ENCODE data around the gene RTL1.

The RTL1 gene

DNA sequence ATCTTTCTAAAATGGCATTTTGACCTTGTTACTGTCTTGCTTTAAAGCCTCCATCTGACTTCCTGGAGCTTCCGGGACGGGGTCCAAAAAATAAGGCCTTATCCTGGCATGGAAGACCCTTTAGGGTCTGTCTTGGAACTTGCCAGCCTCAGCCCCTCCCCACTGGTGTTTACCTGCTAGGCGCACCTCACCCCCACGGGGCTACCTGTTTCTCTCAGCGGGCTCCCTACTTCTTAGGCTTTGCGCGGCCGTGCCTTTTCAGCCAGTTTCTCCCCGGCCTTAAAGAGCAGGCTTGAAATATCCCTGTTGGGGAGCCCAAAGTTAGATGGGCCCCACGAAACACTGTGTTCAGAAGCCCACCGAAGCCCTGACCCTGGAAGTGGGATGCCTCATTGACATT, 5.1 kb downstream of the RTL1 start:
- no peak for DNase-seq

DNA sequence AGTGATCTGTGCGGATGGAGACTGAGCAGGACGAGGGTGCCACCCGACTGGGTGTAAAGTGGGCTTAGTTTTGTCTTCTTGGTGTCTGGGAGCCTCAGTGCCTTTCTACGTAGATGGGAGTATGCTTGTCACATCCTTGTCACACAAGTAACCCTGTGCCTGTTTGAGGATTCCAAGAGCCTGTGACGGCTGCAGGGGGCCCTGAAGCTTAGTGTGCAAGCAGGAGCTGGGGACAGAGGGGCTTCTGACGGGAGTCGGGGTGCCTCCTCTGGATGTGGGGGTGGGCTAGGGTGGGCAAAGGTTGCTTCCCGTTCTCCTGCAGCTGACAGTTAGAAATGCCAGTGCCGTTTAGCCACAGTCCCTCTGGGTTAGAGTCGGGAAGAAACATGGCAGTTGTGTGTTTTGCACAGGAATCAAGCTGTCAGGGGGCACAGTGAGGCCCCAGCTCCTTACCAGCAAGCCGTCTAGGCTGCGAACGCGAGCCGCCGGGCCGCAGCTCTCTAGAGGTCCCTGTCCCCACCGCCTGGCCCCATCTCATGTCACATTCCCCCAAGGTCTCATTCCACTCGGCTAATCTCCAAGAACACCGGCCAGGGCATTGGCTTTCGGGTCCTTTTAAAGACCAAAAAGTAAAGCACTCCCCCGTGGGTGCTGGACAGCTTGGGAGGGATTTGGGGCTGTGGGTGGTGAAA, 7.0 kb downstream of the RTL1 start:
- no peak for DNase-seq

DNA sequence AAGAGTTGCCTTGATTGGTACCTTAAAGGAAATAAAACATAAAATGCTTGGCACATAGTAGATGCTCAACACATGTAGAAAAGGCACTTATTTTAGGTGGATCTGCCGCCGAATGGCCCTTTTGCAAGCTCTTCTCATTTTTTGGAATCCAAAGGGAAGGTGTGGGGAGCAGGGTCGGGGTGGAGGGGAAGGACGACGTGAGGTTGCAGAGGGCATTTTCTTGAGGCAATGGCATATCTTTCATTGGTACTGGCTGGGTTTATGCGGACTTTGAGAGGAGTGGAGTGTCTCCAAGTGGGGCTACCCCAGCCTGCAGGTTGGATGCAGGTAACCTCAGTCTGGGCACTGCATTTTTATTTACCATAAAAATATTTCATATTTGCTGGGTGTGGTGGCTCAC, 8.1 kb downstream of the RTL1 start:
- DNase-seq = no peak

DNA sequence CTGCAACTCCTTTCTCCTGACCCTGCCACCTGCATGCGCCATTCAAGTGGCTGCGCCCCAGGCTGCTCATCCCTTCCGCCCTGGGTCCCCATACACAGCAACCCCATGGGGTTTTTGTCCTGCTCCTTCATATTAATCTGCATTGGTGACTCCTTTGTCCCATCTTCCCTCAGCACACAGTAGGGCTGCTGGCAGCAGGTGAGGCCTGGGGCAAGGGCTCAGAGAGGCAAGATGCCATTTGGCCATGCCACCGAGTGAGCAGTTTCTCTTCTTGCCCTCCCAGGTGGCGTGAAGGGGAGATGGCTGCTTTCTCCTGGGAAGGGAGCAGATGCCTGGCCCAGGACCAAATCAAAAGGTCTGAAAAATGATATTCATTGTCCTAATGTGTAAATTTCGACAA, 9.1 kb downstream of the RTL1 start:
- DNase-seq = no peak

DNA sequence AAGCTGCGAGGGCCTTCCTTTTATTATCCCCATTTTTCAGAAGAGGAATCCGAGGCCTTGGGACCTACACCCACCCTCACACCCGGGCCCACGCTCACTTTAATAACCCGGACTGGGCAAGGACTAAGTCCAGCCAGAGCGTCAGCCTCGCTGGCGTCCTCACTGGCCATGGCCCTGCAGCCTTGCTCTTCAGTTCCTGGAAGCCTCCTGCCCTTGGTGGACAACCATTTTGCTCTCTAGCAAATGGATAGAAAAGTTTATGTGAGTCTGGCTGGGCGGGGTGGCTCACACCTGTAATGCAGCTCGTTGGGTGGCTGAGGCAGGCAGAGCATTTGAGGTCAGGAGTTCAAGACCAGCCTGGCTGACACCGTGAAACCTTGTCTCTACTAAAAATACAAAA, 9.8 kb downstream of the RTL1 start:
- no peak for DNase-seq

DNA sequence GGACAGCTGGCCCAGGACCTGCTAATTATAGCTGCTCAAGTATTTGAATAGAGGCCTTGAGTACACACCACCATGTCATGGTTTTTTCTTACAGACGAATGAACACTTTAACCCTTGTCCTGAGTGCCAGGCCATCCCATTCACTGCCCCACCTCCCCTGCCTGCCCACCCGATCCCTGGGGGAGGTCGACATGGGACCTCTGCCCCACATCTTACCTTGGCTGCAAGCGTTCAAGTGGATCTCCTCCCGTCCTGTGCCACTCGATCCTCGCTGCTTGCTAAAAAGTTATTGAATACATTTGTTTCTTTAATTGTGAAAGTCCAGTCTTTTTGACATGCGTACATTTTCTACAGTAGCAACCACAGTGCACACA, 10.3 kb downstream of the RTL1 start:
- DNase-seq = no peak

DNA sequence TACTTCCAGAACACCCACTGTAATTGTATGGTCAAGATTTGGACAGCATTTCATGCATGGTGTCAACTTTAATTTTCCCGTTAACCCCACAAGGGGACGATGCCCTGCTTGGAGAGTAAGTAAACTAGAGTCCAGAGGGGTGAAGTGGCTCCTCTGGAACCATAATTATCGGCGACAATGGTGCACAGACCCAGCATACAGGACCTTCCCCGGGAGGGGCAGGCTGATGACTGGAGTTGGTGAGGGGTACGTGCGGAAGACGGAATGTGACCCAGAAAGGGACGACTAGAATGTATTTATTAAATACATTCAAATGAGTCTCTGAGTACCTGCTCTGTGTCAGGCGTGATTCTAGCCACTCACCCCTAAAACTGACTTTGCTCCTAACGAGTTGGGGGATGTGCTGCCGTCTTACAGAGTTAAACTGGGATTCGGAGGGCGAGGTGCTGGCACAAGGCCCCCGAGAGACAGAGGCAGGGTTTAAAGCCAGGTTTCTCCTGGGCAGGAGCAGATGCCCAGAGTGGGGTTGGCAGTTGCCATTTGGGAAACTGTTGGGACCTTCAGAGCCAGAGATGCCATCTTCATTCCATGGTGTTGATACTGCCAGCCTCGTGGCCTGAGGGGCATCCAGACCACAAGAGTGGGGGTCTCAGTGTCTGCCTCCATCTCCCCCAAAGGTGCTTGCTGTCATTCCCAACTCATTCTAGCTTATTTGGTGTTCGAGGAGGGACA, 10.9 kb downstream of the RTL1 start:
- DNase-seq = no peak

DNA sequence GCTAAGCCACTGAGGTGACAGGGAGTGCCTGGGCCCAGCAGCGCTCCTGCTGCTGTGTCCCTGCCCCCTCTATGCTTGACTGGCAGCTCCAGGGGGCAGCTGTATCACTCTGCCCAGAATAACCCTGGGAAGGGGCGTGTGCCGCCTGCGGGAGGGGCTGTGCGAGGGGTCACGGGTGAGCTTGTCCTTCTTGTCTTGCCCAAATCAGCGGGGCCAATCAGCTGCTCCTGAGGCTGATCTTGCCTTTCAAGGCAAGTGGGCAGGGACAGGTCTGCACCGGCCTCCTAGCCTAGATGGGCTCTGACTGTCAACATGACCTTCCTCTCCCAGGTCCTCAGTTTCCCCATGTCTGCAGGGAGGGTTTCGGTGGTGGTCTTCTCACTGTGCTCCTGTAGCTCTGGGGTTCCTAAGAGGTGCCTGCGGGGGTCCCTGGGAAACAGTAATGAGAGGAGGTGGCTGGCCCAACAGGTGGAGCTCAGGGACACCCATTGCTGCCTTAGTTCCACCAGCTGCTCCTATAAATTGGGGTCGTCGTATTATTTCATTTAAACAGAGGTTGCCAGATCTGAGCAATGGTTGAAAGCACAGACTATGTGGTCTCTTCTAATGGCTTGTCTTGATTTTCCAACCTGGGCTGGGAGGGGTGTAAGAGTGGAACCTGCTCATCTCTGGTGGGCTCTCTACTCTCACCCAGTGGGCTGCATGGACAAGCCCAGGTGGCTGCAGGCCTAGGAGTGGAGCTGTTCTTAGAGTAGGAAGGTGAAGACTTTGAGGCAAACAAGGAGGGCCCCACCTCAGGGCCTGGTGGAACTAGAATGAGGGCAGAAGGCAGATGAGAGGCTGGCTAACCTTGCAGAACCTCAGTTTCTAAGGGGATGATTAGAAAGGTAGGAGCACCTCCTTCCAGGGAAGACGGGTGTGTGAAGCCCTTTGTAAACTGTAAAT, 11.7 kb downstream of the RTL1 start:
- no peak for DNase-seq

DNA sequence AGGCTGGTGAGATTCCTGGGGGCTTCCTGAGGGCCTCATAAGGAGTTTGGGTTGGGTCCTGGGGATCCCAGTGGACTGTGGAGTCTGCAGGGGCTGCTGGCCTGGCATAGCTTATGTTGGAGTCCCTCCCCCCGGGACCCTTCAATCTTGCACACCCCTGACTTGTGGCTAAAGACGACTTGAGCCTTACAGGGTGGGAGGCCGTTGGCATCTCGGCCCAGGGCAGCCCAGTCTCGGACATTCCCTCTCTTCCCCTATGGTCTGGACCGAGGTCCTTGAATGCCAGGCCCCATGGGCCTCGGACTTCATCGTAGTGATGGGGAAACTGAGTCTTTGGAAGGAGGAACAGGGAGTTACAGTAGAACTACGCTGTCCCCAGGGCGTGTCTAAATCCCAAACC, 12.5 kb downstream of the RTL1 start:
- DNase-seq = no peak

DNA sequence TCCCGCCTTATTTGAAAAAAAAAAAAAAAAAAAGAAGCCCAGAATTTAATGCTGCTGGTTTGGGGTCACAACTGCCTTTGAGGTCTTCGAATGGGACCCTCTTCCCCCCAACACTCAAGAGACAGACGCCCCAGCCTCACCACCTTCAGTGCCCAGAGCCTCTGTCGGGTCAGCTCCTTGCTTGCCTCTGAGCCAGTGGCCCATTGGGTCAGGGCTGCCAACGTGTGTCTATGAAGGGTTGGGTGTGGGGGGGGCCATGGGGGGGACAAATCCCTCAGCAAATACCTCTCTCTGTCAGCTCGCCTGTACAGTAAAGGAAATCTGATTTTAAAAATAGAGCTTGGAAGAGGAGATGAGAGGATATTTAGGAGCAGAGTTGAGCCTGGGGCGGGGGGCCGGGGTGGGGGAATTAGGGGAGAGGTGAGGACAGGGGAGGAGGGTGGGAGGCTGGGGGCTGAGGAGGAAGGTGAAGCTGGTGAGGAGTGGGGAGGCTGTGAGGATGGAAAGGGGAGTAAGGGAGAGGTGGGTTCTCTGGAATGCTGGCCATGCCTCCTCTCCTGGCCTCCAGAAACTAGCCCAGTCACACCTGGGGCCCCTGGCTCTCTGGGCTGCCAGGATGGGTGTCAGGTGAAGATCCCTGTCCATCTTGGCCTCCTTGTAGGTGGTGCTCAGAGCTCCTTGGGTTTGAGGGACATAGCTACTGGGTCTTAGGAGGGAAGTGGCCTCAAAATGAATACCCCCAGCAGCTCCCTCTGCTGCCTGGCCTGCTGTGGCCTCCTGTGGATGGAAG, 13.3 kb downstream of the RTL1 start:
- no peak for DNase-seq

DNA sequence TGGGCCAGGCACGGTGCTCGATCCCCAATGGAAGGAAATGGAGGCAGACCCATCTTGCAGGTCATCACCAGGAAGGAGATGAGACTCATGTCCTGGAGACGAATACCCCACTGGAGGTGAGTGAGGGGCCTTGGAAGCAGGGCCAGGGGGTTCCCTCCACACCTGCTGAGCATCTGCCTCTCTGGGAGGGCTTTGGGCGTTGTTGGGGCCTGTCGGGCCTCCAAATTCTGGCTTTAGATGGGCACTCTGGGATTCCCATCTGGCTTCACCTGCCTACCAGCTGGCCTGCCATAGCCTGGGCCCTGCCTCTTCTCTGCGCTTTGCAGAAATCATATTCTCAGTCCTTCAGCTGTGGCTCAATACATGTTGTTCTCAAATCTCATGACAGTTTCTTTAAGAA, 13.9 kb downstream of the RTL1 start:
- no peak for DNase-seq

DNA sequence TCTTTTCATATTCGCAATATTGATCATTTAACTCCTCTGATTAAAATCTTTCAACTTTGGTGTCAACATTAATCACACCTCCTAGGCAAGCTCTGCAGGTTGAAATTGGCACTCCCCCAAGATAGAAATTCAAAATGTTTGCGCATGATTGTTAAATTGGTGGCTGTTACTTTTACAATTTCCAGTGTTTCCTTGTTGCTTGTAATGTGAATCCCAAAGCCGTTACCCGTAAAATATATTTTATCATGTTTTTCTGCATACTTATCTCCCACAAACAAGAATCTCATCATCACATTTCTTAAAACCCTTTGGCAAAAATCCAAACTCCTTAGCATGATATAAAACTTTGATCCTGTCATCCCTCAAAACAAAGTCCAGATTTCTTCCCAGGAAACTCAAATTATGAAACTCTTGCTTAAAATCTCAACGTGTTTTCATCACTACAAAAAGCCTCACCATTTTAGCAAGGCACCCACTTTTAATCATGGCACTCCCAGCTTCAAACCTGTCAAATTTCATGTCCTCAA, 14.7 kb downstream of the RTL1 start:
- DNase-seq = no peak

DNA sequence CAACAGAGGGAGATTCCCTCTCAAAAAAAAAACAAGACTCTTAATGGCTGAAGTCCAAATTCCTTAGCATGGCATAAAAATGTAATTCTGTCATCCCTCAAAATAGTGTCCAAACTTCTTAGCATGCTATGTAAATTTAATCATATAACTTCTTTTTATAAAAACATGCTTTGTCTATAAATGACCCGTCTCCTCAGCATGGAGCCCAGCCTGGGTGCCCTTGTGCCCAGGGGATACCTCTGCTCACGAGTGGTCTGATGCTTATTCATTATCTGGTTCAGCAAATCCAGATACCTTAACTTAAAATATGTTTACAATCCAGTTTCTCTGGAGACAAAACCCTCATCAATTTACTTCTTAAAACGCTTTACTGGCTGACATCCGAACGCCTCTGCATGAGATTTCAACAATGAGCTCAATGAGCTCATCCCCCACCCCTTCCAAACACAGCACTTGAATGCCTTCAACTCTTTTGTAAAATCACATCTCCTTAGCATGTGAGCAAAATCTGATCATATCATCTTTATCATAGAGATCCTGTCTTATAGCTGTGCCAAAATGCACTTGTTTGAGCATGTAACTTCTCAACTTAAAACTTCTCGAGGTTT, 15.7 kb downstream of the RTL1 start:
- no peak for DNase-seq

DNA sequence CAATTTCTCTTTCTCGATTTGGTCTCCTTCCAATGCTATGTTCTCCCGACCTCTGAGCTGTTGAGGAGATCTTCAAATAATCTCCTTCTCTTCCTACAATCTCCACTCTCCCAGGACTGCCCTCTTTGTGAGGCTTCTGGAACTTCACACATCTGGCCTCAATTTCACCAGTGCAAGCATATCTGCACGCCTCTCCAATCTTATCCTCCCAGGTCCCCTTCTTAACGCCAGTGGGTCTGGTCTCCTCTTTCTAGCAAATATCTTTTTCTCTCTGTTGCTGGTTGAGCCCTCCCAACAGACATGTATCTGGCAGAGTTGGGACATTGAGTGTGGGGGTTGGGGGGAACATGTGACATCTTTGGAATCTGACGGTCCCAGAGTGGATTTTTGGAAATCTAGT, 17.9 kb downstream of the RTL1 start:
- no peak for DNase-seq

DNA sequence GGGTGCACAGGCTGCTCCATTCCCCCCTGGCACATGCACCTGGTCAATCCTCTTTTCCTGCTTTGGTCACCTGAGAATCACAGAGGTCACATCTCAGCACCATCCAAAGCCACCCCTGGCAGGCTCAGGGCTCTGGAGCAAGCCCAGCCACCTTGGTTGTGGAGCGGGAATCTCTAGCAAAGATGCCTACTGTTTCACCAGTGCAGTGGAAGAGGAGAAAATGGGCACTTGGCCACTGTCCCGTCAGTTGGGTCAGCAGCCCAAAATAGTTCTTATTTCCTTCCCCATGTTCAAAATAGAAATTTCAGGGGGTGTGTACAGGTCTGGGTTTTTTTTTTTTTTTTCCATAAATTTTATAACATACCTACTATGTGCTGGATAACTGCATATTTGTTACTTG, 18.3 kb downstream of the RTL1 start:
- DNase-seq = no peak

DNA sequence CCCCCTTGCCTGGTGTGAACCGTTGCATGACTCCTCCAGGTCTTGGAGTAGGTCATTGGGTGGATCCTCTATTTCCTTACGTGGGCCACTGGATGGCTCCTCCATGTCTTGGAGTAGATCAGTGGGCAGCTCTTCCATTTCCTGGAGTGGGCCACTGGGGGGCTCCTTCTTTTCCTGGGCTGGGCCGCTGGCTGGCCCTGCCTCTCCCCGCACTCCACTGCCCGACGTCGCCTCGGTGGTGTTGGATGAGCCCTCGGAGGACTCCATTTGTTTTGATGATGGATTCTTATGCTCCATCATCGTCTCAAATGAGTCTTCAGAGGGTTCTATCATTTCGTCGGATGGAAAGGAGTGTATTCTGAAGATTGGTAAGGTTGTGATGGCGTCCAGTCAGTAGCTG, 19.1 kb downstream of the RTL1 start:
- DNase-seq = no peak

DNA sequence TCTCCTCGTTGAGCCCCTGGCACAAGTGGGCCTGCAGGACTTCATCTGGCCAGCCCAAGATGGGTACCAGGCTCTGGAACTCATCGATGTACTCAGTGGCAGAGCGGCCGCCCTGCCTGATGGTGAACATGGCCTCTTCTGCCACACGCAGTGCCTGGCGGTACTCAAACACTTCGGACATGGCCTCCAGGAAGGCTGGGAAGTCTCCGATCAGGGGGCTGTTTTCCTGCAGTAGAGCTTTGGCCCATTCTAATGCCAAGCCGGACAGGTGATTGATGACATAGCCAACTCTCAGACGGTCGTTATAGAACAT, 19.8 kb downstream of the RTL1 start:
- no peak for DNase-seq

DNA sequence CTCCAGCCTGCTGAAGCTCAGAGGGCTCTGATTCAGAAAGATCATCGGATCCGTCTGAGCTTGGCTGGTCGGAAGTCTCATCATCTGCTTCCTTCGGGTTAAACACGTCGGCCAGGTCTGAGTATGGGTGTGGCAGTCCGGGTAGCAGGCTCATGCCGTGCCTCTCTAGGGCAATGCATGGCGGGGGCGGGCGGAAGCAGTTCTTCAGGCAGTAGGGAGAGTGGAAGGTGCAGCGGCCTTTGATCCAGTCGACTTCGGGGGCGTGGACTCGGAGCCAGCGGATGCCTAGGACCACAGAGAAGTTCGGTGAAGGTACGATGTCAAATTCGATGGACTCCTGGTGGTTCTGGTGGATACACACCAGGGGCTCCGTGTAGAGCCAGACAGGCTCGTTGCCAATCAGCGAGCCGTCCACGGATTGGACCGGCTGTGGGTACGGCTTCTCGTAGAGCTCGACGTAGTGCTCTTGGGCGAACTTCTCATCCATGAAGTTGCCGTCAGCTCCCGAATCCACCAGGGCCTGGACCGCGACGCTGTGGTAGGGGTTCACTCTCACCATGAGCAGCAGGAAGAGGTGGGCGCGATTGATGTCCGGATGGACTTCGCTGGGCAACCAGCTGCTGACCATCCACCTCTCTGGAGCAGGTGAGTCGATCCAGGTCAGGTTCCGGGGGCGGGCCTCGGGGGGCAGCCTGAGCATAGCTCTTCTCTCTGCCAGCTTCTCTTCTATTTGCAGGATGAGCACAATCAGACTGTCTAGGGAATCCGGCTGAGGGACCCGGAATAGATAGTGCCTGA, 20.3 kb downstream of the RTL1 start:
- no peak for DNase-seq

DNA sequence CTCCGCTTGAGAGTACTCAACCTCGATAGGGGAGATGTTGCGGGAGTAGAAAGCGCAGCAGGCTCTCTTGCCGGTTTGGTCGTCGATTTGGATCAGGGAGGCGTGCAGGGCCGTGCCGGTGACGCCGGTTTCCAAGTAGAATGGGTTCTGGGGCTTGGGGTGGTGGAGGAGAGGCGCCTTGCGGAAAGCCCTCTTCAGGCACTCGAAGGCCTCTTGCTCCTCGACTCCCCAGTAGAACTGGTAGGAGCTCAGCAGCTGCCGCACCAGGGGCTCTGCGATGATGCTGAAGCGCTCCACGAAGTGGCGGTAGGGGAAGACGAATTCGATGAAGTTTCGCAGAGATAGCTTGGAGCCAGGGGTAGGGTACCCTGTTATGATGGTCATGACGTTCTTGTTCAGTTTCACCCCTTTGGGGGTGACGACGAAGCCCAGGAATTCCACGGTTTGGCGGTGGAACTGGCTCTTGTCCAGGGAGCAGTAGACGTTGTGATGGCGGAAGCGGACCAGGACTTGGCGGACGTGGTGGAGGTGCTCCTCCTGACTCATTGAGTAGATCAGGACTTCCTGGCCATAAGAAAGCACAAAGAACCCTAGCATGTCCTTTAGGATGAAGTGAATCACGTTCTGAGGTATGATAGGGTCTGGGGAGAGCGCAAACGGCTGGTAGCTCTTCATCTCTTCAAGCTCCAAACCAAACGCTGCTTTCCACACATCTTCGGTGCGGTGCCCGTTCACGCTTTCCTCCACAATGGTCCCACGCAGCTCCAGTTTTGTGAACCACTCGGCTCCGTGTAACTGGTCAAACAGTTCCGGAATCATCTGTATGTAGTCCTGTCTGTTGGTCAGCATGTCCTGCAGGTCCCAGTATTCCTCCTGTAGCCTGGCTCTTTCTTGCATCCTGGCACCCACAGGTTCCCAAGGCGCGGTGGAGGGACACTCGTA, 21.2 kb downstream of the RTL1 start:
- no peak for DNase-seq
